OCI-LY7 (cell line): ENCODE results near the gene SREK1. TPM values are rescaled to one million over a fixed set of nuclear protein-coding genes. Genes with fewer than 3 reads are reported as not detected.
A peak's percentile ranks its signal among the peaks of the same experiment; 100 is the strongest.

Experiments used
- BruUV-seq: library from RNA; stranded (reverse); fragments of 400-500 nt; replicated peaks from 2 replicates; lab custom pipeline; 2021; lab: Mats Ljungman, UMichigan
- CTCF ChIA-PET: fragments of 300-600 bp; sonication (Branson Sonifier 250); formaldehyde crosslinking; loops from one replicate; lab custom pipeline; 2022; ENCODE audit warnings: antibody characterized with exemption; ENCODE audit not compliant: unreplicated experiment; lab: Charles Lee
- POLR2A ChIA-PET: fragments of 300-600 bp; sonication (Branson Sonifier 250); formaldehyde crosslinking; loops from one replicate; lab custom pipeline; 2022; ENCODE audit warnings: antibody characterized with exemption; lab: Charles Lee
- DNase-seq: peaks from one replicate; pipeline ENCODE4 v3.0.0-alpha.2; 2015; ENCODE audit warnings: low spot score
- H2AFZ ChIP-seq: fragments of 200-600 bp; sonication (generic), shearing (Covaris generic); 2 replicates; pipeline ENCODE4 v1.6.1; 2014; ENCODE audit warnings: mild to moderate bottlenecking, antibody characterized with exemption, low read length, moderate library complexity
- H3K27ac ChIP-seq: fragments of 200-600 bp; sonication (generic); 2 replicates; pipeline ENCODE4 v1.5.1; 2014; ENCODE audit warnings: mixed run types, low read depth, mild to moderate bottlenecking, moderate library complexity, low read length, inconsistent platforms; ENCODE audit not compliant: poor library complexity, severe bottlenecking
- H3K36me3 ChIP-seq: fragments of 200-600 bp; sonication (generic); 2 replicates; pipeline ENCODE4 v1.6.1; 2014; ENCODE audit warnings: mild to moderate bottlenecking, antibody characterized with exemption, low read length, moderate library complexity, mixed read lengths; ENCODE audit not compliant: insufficient read depth
- H3K4me1 ChIP-seq: fragments of 200-600 bp; sonication (generic); 2 replicates; pipeline ENCODE4 v1.5.1; 2014; ENCODE audit warnings: mild to moderate bottlenecking, low read length; ENCODE audit not compliant: insufficient read depth, poor library complexity, severe bottlenecking
- H3K4me2 ChIP-seq: fragments of 200-600 bp; sonication (generic); 2 replicates; pipeline ENCODE4 v1.6.1; 2014; ENCODE audit warnings: mild to moderate bottlenecking, low read length
- H3K4me3 ChIP-seq: fragments of 200-600 bp; sonication (generic); 2 replicates; pipeline ENCODE4 v1.5.1; 2014; ENCODE audit warnings: mild to moderate bottlenecking, low read depth, low read length; ENCODE audit not compliant: poor library complexity, severe bottlenecking
- H3K79me2 ChIP-seq: fragments of 200-600 bp; sonication (generic); 2 replicates; pipeline ENCODE4 v1.6.1; 2016; ENCODE audit warnings: low read depth, mild to moderate bottlenecking, low read length, moderate library complexity, mixed read lengths; ENCODE audit not compliant: insufficient read depth
- H3K9me2 ChIP-seq: fragments of 200-600 bp; sonication (generic); 2 replicates; pipeline ENCODE4 v1.6.1; 2016; ENCODE audit warnings: mild to moderate bottlenecking, low read length, mixed read lengths; ENCODE audit not compliant: insufficient read depth
- H3K9me3 ChIP-seq: fragments of 200-600 bp; sonication (generic); 2 replicates; pipeline ENCODE4 v1.6.1; 2014; ENCODE audit warnings: mild to moderate bottlenecking, mixed run types, low read length, mixed read lengths
- H4K20me1 ChIP-seq: fragments of 200-600 bp; sonication (generic); 2 replicates; pipeline ENCODE4 v1.6.1; 2014; ENCODE audit warnings: mild to moderate bottlenecking, antibody characterized with exemption, low read length, moderate library complexity, mixed read lengths; ENCODE audit not compliant: insufficient read depth
- EZH2phosphoT487 ChIP-seq: fragments of 200-600 bp; sonication (generic); IDR thresholded peaks from 2 replicates; pipeline ENCODE4 v1.6.1; 2018; ENCODE audit warnings: low read depth, borderline replicate concordance, mild to moderate bottlenecking, mixed run types, antibody characterized with exemption, low read length, moderate library complexity, mixed read lengths
- intact Hi-C: fragments of 100-400 bp; cut with micrococcal nuclease; formaldehyde crosslinking; loops from one replicate; pipeline ENCODE4 v1.10.0; 2022; ENCODE audit not compliant: unreplicated experiment
- total RNA-seq, 2 experiments: library from RNA; depleted of rRNA in 1 of 2; stranded (reverse); fragments of >200 nt in 1 of 2; shearing (Covaris generic) in 1 of 2; gene quantifications; 2 replicates each; pipeline ENCODE4 v1.2.3, GENCODE V29; 2014 to 2022
- TF ChIP-seq, protein P1 (sequence below): fragments of 200-600 bp; sonication (generic); conservative IDR thresholded peaks from 2 replicates; pipeline ENCODE4 v1.5.1; 2014; ENCODE audit warnings: mild to moderate bottlenecking, antibody characterized with exemption, low read length, moderate library complexity, mixed read lengths

Gene SREK1
- total RNA-seq, 2 experiments from 2014 or later: 95.1 to 101 TPM

DNA sequence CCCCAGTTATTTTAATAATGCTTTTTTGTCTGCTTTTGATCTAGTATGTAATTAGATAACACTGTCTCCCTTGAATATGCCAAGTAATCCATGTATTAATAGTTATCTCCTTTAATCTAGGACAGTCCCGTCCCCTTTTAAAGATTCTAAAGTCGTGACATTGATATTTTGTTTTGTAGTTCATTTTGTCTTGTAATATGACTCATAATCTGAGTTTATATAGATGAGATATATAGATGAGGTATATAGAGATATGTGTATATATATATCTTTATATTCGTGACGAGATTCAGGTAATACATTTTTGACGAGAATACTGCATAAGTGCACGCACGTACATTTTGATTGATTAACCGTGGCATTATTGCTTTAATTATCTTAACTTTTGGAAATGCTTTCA lies 1.6 kb downstream of the SREK1 start:
- Histone ChIP-seq H3K4me2 (peak overlapping the region; percentile 88), H3K9me2 (no peaks in the 10 kb centered on the region), H4K20me1 (peaks cover 7% of the 10 kb centered on the region; the same call in 1 of the 2 replicates), H3K4me3 (peak overlapping the region; percentile 76), H3K79me2 (peaks cover 61% of the 10 kb centered on the region), H3K4me1 (peaks cover 21% of the 10 kb centered on the region), H3K27ac (peak overlapping the region; percentile 82), H2AFZ (no peak overlapping the region), H3K9me3 (no peaks in the 10 kb centered on the region), H3K36me3 (peaks cover 45% of the 10 kb centered on the region)
- intact Hi-C loops: loop anchor here (10.0 kb wide), 3 partner anchors 581 to 1071 kb away; partner anchors contain the start of genes CENPK and PPWD1
- no peak for DNase-seq
- CTCF ChIA-PET: no interaction called here
- BruUV-seq: TSS peak; percentile 47
- TF ChIP-seq, protein P1, sequence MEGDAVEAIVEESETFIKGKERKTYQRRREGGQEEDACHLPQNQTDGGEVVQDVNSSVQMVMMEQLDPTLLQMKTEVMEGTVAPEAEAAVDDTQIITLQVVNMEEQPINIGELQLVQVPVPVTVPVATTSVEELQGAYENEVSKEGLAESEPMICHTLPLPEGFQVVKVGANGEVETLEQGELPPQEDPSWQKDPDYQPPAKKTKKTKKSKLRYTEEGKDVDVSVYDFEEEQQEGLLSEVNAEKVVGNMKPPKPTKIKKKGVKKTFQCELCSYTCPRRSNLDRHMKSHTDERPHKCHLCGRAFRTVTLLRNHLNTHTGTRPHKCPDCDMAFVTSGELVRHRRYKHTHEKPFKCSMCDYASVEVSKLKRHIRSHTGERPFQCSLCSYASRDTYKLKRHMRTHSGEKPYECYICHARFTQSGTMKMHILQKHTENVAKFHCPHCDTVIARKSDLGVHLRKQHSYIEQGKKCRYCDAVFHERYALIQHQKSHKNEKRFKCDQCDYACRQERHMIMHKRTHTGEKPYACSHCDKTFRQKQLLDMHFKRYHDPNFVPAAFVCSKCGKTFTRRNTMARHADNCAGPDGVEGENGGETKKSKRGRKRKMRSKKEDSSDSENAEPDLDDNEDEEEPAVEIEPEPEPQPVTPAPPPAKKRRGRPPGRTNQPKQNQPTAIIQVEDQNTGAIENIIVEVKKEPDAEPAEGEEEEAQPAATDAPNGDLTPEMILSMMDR: no peak
- TF ChIP-seq EZH2phosphoT487: no peak
- POLR2A ChIA-PET: no interaction called here

DNA sequence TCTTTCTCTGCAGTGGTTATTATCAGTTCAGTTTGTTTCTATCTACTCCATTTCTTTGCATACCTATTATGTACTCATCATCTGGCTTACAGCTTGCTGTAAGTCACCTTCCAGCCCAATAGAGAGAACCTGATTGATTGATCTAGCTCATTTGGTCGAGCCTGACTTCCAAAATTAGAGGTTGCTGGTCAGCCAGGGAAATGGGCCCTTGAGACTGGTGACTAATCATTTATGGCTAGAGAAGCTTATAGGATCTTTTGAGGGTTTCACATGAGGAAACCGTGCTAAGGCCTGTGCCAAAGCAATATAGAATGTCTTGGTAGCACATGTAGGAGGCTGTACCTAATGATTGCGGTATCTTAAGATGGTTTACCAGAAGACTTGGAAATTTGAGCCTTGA lies 5.8 kb downstream of the SREK1 start:
- BruUV-seq: no TSS peak
- Histone ChIP-seq H3K9me3 (no peaks in the 10 kb centered on the region), H3K27ac (no peak overlapping the region), H2AFZ (no peak overlapping the region), H3K4me2 (no peak overlapping the region), H4K20me1 (peaks cover 18% of the 10 kb centered on the region; the same call in 1 of the 2 replicates), H3K9me2 (no peaks in the 10 kb centered on the region), H3K36me3 (peaks cover 66% of the 10 kb centered on the region), H3K4me3 (no peak overlapping the region), H3K4me1 (peaks cover 13% of the 10 kb centered on the region), H3K79me2 (peaks cover 100% of the 10 kb centered on the region)
- POLR2A ChIA-PET: no interaction called here
- no peak for DNase-seq
- TF ChIP-seq EZH2phosphoT487: no peak
- TF ChIP-seq, protein P1: no peak
- intact Hi-C loops: loop anchor here (10.0 kb wide), 3 partner anchors 585 to 1075 kb away; partner anchors contain the start of genes CENPK and PPWD1
- CTCF ChIA-PET: no interaction called here

DNA sequence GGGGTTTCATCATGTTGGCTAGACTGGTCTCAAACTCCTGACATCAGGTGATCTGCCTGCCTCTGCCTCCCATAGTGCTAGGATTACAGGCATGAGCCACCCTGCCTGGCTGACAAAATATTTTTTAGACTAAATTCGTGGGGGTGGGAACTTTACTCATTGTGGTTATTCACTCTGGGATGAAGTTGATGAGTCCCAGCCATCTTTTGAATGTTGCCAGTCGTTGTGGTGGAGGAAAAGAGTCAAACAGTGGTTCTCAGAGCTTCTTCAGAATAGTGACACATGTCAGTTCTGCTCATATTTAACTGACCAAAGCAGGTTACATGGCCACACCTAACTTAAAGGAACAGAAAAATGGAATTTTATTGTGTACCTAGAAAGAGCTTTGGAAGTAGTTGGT lies 6.9 kb downstream of the SREK1 start:
- Histone ChIP-seq H4K20me1 (peaks cover 22% of the 10 kb centered on the region; the same call in 1 of the 2 replicates), H2AFZ (no peak overlapping the region), H3K27ac (no peak overlapping the region), H3K9me3 (no peaks in the 10 kb centered on the region), H3K4me1 (peaks cover 13% of the 10 kb centered on the region), H3K9me2 (no peaks in the 10 kb centered on the region), H3K79me2 (peaks cover 99% of the 10 kb centered on the region), H3K4me2 (no peak overlapping the region), H3K4me3 (no peak overlapping the region), H3K36me3 (peaks cover 75% of the 10 kb centered on the region)
- no peak for DNase-seq
- TF ChIP-seq, protein P1: no peak
- no peak for TF ChIP-seq EZH2phosphoT487
- intact Hi-C loops: no loop called here
- no TSS peak for BruUV-seq
- CTCF ChIA-PET: no interaction called here
- POLR2A ChIA-PET: interaction anchor here (1.2 to 1.5 kb wide), 2 partner anchors 14 to 18 kb away, joined by 3 to 4 read pairs; no protein-coding TSS in a partner anchor
